Measurements from ENCODE around the gene MAK. TPM values are rescaled to one million over a fixed set of nuclear protein-coding genes. Genes with fewer than 3 reads are reported as not detected.

The MAK gene
- polyA plus RNA-seq, 1 donor from 2014 or later = not detected

DNA sequence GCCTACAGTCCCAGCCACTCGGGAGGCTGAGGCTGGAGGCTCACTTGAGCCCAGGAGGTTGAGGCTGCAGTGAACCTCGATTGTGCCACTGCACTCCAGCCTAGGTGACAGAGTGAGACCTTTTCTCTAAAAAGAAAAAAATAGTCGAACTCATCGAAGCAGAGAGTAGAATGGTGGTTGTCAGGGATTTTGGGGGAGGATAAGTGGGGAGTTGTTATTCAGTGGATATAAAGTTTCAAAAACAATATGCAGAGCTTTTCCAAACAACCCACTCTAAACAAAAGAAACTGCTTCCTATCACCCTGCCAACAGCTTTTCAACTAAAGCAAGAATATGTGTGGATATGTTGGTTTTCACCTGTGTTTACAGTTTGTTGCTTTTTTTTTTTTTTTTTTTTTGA is 11.6 kb upstream of the MAK start:
- H3K9me3 ChIP-seq (ENCODE audit: low read length) = no peaks in the 10 kb centered on the region
- no peak overlapping the region for H3K4me3 ChIP-seq (ENCODE audit: low read length)
- no peaks in the 10 kb centered on the region for H4K20me1 ChIP-seq (ENCODE audit: insufficient read depth)
- no peaks in the 10 kb centered on the region for H3F3A ChIP-seq (ENCODE audit: insufficient read depth, low read length, poor library complexity, severe bottlenecking)
- no peak overlapping the region for H3K9ac ChIP-seq (ENCODE audit: low read length)
- H3K27ac ChIP-seq (ENCODE audit: low read length) = no peak overlapping the region
- TF ChIP-seq POLR2AphosphoS5 (IDR thresholded peaks at IDR 0.05) (no peak), RAD21 (conservative IDR thresholded peaks at IDR 0.05) (no peak), TAF1 (IDR thresholded peaks at IDR 0.05; ENCODE audit: low read depth) (no peak), EP300 (conservative IDR thresholded peaks at IDR 0.05; ENCODE audit: poor library complexity, severe bottlenecking) (no peak), CTCF (IDR thresholded peaks at IDR 0.05; ENCODE audit: poor library complexity, severe bottlenecking) (no peak), MXI1 (conservative IDR thresholded peaks at IDR 0.05; ENCODE audit: poor library complexity, severe bottlenecking) (no peak), EZH2 (IDR thresholded peaks at IDR 0.05; ENCODE audit: borderline replicate concordance, insufficient read depth, low read length, poor library complexity, severe bottlenecking) (no peak)
- TF ChIP-seq, protein P1, sequence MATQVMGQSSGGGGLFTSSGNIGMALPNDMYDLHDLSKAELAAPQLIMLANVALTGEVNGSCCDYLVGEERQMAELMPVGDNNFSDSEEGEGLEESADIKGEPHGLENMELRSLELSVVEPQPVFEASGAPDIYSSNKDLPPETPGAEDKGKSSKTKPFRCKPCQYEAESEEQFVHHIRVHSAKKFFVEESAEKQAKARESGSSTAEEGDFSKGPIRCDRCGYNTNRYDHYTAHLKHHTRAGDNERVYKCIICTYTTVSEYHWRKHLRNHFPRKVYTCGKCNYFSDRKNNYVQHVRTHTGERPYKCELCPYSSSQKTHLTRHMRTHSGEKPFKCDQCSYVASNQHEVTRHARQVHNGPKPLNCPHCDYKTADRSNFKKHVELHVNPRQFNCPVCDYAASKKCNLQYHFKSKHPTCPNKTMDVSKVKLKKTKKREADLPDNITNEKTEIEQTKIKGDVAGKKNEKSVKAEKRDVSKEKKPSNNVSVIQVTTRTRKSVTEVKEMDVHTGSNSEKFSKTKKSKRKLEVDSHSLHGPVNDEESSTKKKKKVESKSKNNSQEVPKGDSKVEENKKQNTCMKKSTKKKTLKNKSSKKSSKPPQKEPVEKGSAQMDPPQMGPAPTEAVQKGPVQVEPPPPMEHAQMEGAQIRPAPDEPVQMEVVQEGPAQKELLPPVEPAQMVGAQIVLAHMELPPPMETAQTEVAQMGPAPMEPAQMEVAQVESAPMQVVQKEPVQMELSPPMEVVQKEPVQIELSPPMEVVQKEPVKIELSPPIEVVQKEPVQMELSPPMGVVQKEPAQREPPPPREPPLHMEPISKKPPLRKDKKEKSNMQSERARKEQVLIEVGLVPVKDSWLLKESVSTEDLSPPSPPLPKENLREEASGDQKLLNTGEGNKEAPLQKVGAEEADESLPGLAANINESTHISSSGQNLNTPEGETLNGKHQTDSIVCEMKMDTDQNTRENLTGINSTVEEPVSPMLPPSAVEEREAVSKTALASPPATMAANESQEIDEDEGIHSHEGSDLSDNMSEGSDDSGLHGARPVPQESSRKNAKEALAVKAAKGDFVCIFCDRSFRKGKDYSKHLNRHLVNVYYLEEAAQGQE (IDR thresholded peaks at IDR 0.05; ENCODE audit: borderline replicate concordance) = no peak
- no peak overlapping the region for H2AFZ ChIP-seq (ENCODE audit: low read depth, low read length)
- no peaks in the 10 kb centered on the region for H3K79me2 ChIP-seq (replicated peaks; ENCODE audit: insufficient read depth, low read length)
- H3K36me3 ChIP-seq (ENCODE audit: insufficient read depth, low read length) = no peaks in the 10 kb centered on the region
- no peak overlapping the region for H3K4me2 ChIP-seq (ENCODE audit: low read length)
- H3K9me2 ChIP-seq (ENCODE audit: insufficient read depth, low read length) = no peaks in the 10 kb centered on the region
- no peaks in the 10 kb centered on the region for H3K27me3 ChIP-seq (ENCODE audit: insufficient read depth, low read depth, low read length)

GRCh38 chr6:10847684-10848083 is 9.3 kb upstream of the MAK start:
- Histone ChIP-seq H3K9ac (ENCODE audit: low read length) (no peak overlapping the region), H3K27me3 (ENCODE audit: insufficient read depth, low read depth, low read length) (no peaks in the 10 kb centered on the region), H3K79me2 (replicated peaks; ENCODE audit: insufficient read depth, low read length) (no peaks in the 10 kb centered on the region), H3K9me3 (ENCODE audit: low read length) (no peaks in the 10 kb centered on the region), H4K20me1 (ENCODE audit: insufficient read depth) (no peaks in the 10 kb centered on the region), H3K4me2 (ENCODE audit: low read length) (no peak overlapping the region), H3F3A (ENCODE audit: insufficient read depth, low read length, poor library complexity, severe bottlenecking) (no peaks in the 10 kb centered on the region), H3K36me3 (ENCODE audit: insufficient read depth, low read length) (no peaks in the 10 kb centered on the region), H2AFZ (ENCODE audit: low read depth, low read length) (no peak overlapping the region), H3K9me2 (ENCODE audit: insufficient read depth, low read length) (no peaks in the 10 kb centered on the region), H3K27ac (ENCODE audit: low read length) (no peak overlapping the region), H3K4me3 (ENCODE audit: low read length) (no peak overlapping the region)
- TF ChIP-seq TAF1 (IDR thresholded peaks at IDR 0.05; ENCODE audit: low read depth) = no peak
- no peak for TF ChIP-seq MXI1 (conservative IDR thresholded peaks at IDR 0.05; ENCODE audit: poor library complexity, severe bottlenecking)
- no peak for TF ChIP-seq POLR2AphosphoS5 (IDR thresholded peaks at IDR 0.05)
- TF ChIP-seq EP300 (conservative IDR thresholded peaks at IDR 0.05; ENCODE audit: poor library complexity, severe bottlenecking) = no peak
- TF ChIP-seq, protein P1 (IDR thresholded peaks at IDR 0.05; ENCODE audit: borderline replicate concordance) = no peak
- TF ChIP-seq RAD21 (conservative IDR thresholded peaks at IDR 0.05) = no peak
- no peak for TF ChIP-seq EZH2 (IDR thresholded peaks at IDR 0.05; ENCODE audit: borderline replicate concordance, insufficient read depth, low read length, poor library complexity, severe bottlenecking)
- no peak for TF ChIP-seq CTCF (IDR thresholded peaks at IDR 0.05; ENCODE audit: poor library complexity, severe bottlenecking)
- TF ChIP-seq SMC3 (conservative IDR thresholded peaks at IDR 0.05; ENCODE audit: poor library complexity) = no peak
